Activated CD8-positive, alpha-beta memory T cell treated with anti-CD3 and anti-CD28 coated beads, Interleukin-2, amount 50 U/mL, for 4 hours (primary cell): ENCODE data around the gene PDLIM1.

Experiments used
- DNase-seq: peaks from one replicate; pipeline ENCODE4 v3.0.0-alpha.2; 2020

Gene PDLIM1, protein sequence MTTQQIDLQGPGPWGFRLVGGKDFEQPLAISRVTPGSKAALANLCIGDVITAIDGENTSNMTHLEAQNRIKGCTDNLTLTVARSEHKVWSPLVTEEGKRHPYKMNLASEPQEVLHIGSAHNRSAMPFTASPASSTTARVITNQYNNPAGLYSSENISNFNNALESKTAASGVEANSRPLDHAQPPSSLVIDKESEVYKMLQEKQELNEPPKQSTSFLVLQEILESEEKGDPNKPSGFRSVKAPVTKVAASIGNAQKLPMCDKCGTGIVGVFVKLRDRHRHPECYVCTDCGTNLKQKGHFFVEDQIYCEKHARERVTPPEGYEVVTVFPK

DNA sequence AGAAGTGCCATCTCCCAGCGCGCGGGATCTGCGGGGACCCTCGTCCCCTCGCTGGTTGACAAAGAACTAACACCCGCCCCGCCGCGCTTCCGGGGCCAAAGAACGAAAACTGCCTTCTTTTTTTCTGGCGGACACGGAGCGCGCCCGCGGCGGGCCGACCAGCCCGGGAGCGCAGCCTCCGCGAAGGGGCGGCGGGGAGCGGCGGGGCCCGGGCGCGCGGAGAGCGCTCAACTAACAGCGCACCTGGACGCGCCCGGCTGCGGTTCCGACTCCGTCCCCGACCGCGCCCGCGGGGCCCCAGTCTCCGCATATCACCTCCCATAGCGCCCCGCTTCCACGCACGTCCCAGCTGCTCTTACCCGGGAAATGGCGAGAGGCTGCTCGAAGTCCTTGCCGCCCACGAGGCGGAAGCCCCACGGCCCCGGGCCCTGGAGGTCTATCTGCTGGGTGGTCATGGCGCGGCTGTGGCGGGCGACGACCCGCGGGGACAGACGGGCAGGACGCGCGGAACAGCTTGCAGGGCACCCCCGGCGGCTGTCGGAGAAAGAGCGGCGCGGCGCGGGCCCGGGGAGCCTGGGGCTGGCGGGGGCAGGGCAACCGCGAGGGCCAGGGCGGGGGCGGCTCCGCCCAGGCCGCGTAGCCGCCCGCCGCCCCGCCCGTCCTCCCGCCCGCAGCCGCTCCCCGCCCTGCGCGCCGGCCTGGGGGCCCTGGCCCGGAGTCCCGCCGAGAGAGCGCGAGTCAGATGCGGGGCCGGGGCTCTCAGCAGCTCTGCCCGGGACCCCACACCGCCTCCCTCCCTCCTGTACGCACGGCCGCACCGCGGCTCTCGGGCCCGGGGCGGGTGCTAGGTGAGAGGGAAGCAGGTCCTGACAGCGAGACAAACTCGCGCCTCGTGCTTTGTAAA is at the start of gene PDLIM1:
TSS of gene PDLIM1 (minus strand) at position 543 of the 904 bp plus-strand sequence. CDS start at position 455, 88 bp downstream.
- DNase-seq: no peak

DNA sequence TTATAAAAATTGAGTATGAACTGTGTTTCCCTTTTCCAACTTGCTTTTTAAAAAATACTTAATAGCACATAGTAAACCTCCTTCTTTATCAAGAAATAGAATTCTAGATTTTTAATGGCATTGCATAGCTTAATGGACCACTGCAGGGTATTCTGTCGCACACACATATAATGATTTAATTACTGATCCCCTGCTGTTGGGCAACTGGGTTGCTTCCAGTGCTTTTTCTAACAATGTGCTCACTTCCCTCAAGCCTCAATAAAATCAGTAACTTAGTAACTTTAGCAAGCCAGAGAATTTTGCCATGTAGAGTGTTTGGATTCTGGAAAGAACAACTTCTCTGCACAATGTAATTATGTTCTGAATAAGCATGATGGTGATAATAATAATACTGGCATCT is 49.1 kb upstream of the PDLIM1 start:
- DNase-seq: no peak

DNA sequence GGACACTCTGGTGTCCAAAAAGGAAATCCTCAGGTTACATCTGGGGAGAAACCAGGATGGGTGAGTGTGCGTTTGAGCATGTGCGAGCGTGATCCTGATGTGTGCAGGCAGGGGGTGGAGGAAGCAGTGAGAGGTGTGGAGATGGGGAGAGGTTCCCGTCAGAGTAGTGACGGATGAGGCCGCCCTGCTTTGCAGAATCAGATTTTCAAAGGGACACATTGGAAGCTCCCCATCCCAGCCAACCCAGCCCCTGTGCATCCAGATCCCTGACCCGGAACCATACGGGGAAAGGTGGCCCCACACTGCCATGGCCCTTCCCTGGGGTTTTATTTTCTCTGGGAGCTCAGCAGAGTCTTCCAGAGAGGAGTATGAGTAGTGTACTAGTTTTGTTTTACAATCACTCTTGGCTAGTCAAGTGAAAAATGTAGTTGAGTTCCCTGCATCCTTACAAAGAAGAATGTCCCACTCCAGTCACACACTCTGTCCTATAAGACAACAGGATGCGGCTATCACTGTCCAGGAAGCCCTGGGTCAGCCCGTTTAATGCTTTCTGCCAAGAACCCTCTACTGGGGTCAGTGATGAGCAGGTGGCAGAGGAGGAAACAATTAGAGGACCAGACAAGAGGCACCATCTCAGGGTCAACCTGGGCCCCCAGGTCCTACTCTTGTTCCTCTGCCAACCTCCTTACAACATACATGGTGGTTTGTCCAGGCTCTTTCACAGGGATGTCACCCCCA is 46.8 kb upstream of the PDLIM1 start:
- no peak for DNase-seq

DNA sequence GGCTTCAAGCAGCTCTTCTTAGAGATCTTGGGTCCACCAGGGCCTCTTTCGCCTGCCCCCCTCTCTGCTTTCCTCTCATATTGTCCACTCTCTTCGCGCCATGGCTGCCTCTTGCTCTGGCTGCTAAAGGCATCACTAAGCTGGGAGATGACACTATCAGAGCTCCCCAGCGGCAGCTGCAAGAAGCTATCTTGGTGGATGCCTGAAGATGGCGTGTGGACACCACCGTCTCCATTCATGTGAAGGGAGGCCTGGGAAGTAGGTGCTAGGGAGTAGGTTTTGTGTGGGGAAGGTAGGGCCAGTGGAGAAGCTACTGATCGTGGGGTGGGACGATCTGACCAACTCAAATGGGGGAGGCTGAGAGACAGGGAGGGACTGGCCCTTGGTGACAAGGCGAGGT is 45.9 kb upstream of the PDLIM1 start:
- DNase-seq: no peak

DNA sequence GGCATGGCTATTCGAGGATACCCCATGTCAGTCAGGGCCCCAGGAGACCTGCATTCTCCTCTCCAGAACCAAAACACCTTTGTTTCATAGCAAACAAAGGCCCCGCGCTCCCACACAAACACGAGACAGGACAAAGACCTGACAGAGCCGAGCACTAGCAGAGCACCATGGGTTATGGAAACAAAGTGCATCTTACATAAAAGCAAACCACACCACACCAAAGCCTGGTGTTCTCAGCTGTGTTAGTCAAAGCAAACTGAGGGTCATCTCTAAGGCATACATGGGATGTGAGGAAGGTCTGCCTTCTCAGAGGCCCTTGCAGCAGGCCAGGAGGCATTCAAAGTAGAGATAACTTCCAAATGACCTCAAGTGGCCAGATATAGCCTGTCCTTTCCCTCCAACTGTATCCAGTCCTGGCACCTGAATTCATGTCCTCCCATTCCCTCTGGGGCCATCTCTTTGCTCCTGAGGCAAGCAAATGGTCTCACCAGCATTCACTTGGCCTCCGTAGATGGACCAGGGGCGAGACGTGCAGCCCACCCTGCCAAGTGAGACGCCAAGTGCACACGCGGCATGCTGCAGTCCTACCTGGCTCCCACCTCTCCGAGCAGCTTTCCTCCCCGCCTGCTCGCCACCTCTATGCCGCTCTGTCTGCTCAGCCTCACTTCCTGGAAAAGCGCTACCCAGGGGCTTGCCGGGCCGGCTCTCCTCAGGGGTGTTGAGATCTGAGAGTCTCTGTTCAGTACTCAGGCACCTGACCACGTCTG is 45.3 kb upstream of the PDLIM1 start:
- DNase-seq: no peak

DNA sequence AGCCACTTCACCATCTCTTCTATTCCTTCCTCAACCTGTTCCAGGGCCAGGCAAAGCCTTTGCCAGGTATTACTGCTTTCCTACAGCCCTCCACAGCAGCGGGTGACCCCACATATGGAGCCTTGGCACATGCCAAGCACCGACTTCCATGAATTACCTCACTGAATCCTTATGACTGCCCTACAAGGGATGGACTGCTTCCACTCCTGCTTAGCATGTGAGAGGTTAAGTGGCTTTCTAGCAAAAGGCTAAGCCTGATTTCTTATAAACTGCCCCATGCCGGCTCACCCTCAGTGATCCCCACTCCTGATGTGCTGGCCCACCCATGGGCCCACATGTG is 44.0 kb upstream of the PDLIM1 start:
- no peak for DNase-seq

DNA sequence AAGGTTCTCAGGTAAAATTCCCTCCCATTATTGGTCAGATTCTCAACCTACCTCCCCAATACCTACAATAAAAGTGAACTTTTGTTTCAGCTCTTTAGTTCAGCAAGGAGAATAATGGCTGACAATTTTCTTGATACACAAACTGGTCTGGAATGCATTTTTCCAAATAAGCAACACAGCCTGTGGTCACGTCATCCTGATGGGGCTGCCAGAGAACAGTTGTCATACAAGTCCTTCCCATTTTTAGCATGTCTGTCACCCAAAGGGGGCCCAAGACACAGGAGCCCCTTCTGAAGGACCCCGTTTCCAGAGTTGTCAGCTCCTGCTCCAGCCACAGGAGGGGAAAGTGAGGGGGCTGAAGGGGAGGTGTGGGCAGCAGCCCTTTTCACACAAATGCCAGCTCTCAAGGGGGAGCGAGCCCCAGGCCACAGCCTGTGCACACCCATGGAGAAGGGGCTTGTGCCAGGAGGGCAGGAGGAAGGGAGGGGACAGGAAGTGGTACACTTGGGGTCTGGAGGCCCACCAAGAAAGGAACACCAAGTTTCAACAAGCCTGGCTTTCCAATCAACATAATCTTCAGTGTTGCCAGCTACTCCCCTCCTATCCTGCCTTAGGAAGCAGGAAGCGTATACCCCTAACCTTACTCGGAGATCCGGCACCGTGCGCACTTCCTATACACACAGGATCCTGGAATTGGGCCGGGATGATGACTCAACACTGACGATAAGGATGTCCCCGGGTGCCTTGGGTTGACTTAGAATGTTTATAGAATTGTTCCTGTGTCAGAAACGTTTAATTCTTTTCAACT is 43.4 kb upstream of the PDLIM1 start:
- DNase-seq: no peak

DNA sequence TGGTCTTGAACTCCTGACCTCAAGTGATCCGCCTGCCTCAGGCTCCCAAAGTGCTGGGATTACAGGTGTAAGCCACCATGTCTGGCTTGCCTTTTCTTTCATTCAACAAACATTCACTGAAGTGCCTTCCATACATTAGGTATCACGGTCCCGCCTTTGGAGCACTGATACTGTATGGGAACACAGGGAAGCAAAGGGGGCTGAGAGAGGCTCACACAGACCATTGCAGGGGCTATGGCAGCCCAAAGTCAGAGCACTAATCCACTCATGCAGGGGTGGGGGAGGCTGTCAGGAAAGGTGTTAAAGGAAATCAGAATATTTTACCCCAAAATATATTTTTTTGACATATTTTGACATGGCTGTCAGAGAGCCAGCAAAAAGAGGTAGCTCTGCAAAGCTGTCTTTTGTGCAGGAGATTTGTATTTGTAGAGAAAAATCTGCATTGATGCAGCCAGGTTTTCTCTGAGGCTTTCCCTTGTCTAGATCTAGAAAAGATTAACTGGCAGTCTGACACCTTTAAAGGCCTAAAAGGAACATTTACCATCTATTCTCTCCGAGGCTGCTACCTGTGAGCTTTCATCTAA is 42.0 kb upstream of the PDLIM1 start:
- no peak for DNase-seq

DNA sequence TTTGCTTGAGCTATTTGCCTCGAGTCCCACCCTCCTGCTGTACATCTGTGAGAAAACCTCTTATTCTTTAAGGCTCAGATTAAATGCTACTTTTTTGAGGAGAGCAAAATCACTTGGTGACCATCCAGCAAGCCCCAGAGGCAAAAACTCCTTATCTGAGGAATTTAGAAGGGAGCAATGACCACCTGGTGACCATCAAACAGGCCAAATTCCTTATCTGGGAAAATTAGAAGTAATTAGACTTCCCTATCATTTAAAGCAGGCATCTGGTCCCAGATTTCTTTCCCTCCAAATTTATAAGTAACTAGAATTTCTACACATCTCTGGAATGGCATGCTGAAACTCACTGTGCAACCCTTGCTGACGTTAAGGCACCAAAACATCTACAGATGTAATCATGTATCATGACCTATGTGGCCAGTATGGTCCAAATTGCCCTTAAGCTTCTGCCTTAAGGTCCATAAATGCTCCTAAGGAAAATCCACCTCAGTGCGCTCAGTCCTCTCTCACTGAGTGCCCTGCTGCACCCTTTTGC is 40.9 kb upstream of the PDLIM1 start:
- DNase-seq: no peak

DNA sequence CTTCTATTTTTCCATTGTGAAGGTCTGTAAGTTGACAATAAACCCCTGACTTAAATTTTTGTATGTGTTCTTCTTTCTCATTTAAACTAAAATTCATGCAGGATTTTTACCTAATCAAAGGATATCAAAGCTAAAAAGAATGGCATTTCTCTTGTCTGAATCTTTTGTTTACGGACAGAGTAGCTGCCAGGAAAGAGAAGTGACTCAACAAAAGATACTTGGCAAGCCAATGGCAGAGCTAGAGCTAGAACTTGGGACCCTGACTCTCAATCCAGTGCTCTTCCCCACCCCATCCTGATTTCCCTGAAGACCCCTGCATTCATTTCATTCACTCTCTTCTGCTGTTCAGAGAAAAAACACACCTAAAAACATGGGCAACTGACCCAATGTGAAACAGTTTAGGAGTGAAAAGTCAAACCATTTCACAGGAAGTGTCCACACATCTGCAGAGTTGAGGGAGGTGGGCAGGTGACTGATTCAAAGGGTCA is 40.2 kb upstream of the PDLIM1 start:
- DNase-seq: no peak

DNA sequence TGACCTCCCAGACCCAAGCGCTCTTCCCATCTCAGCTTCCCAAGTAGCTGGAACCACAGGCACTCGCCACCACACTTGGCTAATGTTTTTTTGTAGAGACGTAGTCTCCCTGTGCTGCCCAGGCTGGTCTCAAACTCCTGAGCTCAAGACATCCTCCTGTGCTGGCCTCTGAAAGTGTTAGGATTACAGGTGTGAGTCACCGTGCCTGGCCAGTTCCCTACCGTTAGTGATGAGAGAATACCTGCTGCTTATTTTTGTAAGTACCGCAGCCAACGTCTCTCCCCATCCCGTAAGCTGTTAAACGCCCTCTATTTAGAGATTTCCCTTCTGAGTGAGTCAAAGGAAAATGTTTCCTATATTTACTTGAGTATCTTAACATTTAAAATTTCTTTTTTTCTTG is 38.5 kb upstream of the PDLIM1 start:
- DNase-seq: no peak

DNA sequence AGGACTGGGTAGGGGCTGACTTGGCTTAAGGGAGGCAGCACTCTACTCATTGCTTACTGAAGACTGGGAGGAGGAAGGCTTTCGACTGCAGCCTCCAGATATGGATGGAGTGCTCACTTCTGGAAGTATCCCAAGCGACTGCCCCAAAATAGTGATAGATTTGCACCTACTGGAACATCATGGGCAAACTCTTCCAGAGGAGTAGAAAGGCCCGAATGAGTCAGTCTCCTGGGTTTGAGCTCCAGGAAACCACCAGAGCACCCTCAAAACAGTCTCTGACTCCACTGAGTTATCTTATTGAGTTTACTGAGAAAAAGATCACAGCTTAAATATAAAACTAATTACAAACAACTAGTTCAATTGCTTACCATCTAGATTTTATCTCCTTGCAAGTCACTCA is 37.2 kb upstream of the PDLIM1 start:
- no peak for DNase-seq

DNA sequence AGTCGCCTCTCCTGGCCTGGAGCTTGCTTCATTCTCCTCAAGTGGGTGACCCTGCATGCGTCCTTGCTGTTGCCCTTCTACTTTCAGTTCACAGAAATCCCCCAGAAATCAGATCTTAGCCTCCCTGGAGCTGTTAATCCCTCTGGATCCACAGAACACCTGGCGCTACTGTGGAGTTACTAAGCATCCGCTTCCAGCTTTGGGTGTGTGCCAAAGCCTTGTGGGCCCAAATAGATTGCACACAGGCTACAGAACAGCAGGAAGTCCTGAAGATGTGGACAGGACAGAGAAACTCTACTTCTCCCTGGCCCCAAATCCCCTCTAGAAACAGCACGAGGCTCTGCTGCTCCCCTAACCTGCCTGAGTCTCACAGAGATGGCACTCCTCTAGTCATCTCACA is 36.6 kb upstream of the PDLIM1 start:
- no peak for DNase-seq

DNA sequence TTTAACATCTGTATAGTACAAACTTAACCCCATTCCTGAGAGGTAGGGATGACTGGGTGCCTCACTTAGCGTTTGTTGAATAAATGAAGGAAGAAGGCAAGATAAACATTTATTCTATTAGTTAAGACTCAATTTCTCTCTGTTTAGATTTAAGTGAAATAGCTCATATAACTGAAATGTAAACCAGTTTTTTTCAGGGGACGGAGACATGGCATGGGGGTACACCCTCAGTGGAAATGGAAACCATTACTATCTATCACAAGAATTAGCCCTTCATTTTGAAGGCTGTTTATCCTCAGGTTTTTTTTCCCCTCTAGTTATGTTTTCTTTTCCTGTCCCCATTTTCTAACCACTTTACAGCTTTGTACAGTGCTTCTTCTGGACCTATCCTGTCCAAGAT is 35.6 kb upstream of the PDLIM1 start:
- DNase-seq: no peak

DNA sequence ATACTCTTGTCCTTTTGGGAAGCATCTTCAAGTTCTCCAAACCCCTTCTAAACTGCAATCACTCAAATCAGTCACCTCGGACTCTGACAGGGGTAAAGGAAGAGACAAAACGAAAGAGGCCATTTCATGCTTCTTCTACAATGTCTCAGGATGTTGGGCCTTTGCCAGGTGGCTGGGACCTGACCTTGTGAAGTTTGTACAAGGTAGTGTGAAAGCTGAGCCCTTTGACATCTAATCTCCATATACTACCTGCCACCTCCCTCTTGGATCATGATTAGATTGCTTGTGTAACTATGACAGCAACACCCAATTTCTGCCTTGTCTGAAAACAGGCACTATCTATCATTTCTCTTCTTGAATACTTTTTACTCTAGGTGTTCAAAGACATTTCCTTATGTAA is 35.1 kb upstream of the PDLIM1 start:
- DNase-seq: no peak

DNA sequence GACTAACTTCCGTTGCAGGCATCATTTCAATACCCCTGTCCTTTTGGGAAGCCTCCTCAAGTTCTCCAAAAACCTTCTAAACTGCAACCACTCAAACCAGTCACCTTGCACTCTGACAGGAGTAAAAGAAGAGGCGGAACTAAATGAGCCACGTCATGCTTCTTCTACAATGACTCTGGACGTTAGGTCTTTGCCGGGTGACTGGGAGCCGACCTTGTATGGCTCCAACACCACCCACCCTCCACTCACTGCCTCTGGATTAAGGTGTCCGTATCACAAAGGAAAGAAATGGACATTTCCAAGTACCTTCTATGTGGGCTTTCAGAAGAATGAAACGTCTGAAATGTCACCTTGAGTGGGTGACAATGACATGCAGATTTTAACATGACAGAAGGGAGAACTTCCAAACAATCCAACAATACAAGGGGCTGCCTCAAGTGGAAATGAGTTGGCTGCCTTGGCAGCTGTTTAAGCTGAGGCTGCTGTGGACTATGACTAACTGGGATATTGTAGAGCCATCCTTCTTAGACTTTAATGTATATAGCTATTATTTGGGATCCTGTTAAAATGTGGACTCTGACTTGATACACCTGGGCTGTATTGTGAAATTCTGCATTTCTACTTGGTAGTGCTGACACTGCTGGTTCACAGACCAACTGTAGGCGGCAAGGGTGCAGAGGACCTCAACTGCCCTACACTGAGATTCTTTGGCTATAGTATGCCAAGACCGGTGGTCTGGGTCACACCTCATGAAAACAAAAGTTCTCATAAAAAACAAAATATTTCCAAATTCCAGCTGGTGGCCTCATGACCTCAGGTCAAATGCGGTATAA is 33.8 kb upstream of the PDLIM1 start:
- no peak for DNase-seq

DNA sequence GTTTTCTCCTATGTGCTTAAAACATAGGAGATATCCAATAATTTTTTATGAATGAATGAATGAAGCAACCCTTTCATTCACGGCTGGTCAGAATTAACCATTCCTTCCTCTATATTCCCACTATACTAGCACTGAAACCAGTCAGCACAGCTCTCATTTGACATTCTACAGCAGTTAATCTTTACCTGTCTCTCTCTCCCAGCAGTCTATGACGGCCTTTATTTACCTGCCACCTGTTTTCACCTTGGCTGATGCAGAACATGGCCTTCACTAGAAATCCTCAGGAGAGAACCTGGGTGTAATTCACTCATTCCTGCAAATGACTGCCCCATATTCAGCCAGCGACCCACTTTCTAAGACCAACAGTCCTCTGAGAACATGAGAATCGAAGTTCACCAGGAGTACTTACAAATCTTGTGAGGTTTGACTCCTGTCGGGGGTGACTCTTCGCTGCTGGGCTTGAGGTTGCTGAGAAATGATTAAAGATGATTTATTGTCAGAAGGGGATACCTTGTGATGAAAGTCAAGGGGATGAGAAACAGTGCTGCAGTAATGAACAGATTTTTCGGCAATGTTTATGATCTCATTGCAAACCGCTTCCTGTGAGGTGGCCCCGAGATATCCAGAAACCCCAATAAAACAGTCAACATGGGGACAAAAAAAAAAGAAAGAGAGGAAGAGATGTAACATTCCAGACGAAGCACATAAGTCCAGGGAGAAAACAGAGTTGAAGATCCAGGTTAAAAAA is 30.9 kb upstream of the PDLIM1 start:
- DNase-seq: no peak

DNA sequence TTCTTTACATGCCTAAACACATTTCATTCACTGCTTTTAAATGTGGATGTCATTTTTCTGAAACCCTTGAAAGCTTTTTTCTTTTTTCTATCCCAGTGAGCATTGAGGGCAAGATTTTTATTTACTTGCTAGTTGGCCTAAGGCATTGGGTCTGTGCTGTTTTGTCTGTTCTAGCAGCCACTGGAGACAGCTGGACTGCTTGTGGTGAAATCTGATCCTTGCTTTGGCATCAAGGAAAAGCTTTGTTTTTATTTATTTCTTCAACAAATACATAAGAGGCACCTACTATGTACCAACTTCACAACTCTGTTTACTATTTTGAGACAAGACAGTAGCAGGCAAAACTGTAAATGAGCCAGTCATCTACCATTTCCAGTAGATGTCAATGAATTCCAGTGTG is 28.4 kb upstream of the PDLIM1 start:
- no peak for DNase-seq

DNA sequence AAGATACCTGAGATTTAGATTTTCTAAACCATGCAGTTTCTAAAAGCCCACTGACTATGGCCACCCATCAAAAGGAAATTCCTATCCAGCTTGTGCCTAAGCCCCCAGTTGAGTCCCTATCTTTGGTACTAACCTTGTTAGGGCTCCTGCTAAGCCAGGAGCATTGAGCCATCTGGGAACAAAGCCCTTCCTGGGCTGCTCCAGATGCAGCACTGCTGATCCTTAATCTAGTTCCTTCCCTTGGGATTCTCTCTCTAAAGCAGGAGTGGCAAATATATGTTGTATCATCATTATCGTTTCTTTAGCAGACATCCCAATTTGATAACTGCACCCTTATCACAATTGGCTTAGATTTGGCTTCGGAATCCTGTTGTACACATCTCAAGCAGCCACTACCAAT is 24.7 kb upstream of the PDLIM1 start:
- no peak for DNase-seq
